Measurements from ENCODE around the gene F13B. TPM values are rescaled to one million over a fixed set of nuclear protein-coding genes. Genes with fewer than 3 reads are reported as not detected.
"Not testable (repeated sequence)": the region's sequence is repeated elsewhere in the genome, so short reads cannot be mapped to it uniquely, and the experiment has no call there.

The F13B gene
- polyA plus RNA-seq (ENCODE audit: insufficient read length in 10 of 10): under 1 TPM in 1 of 10 donors, not detected in 9; 0.13 TPM
- long read RNA-seq, donor 1: 0 reads
- long read RNA-seq, donor 2: 0 reads
- long read RNA-seq, donor 3: 0 reads
- long read RNA-seq, donor 4: 0 reads
- long read RNA-seq, donor 5: 0 reads
- long read RNA-seq, donor 6: 0 reads
- long read RNA-seq, donor 7: 0 reads
- long read RNA-seq, donor 8: 0 reads
- long read RNA-seq, donor 9: 0 reads

GRCh38 chr1:197066719-197067456 lies at the start of gene F13B:
TSS of gene F13B (minus strand) at chr1:197067260. CDS start at chr1:197067223, 37 bp downstream.
- no peak for DNase-seq

- no peak for DNase-seq
Measured at GRCh38 chr1:197116156-197116555, 49.1 kb upstream of the F13B start.

- DNase-seq: no peak
Measured at GRCh38 chr1:197106869-197107268, 39.8 kb upstream of the F13B start.

- no peak for DNase-seq
Measured at GRCh38 chr1:197103300-197103699, 36.2 kb upstream of the F13B start.

- DNase-seq: no peak
Measured at GRCh38 chr1:197101978-197102377, 34.9 kb upstream of the F13B start.

- DNase-seq: no peak
Measured at GRCh38 chr1:197100677-197101076, 33.6 kb upstream of the F13B start.

- no peak for DNase-seq
Measured at GRCh38 chr1:197099444-197099843, 32.4 kb upstream of the F13B start.

GRCh38 chr1:197096971-197097370 lies 29.9 kb upstream of the F13B start:
- DNase-seq: not testable (repeated sequence)

- DNase-seq: no peak
Measured at GRCh38 chr1:197096137-197096536, 29.1 kb upstream of the F13B start.

- no peak for DNase-seq
Measured at GRCh38 chr1:197093226-197093885, 26.3 kb upstream of the F13B start.

- no peak for DNase-seq
Measured at GRCh38 chr1:197092491-197093023, 25.5 kb upstream of the F13B start.

- no peak for DNase-seq
Measured at GRCh38 chr1:197083474-197083873, 16.4 kb upstream of the F13B start.

GRCh38 chr1:197081117-197081753 lies 14.2 kb upstream of the F13B start:
- DNase-seq: no peak

GRCh38 chr1:197080323-197080722 lies 13.3 kb upstream of the F13B start:
- DNase-seq: no peak

- no peak for DNase-seq
Measured at GRCh38 chr1:197076585-197076984, 9.5 kb upstream of the F13B start.

- DNase-seq: no peak
Measured at GRCh38 chr1:197073978-197074377, 6.9 kb upstream of the F13B start.

GRCh38 chr1:197067457-197067818 lies 378 bp upstream of the F13B start:
- DNase-seq: no peak

GRCh38 chr1:197066277-197066676 lies 783 bp downstream of the F13B start:
- DNase-seq: no peak

GRCh38 chr1:197065559-197065958 lies 1.5 kb downstream of the F13B start:
- DNase-seq: peak in 1 of 3 donors; percentile 24

GRCh38 chr1:197063212-197063611 lies 3.8 kb downstream of the F13B start:
- DNase-seq: no peak

- no peak for DNase-seq
Measured at GRCh38 chr1:197062692-197063091, 4.4 kb downstream of the F13B start.

GRCh38 chr1:197049100-197049499 lies 18.0 kb downstream of the F13B start:
- no peak for DNase-seq

All from muscle of back (tissue), 13 donors.